IPS-20b (cell line): ENCODE measurements around the gene MYRF.

Experiments used
- H3K27ac ChIP-seq: one replicate; pipeline ENCODE4 v1.5.1; 2013; ENCODE audit warnings: low read length
- H3K27me3 ChIP-seq: 2 replicates; pipeline ENCODE4 v1.6.1; 2013; ENCODE audit warnings: mild to moderate bottlenecking, low read length, inconsistent platforms; ENCODE audit not compliant: insufficient read depth
- H3K36me3 ChIP-seq: 2 replicates; pipeline ENCODE4 v1.6.1; 2013; ENCODE audit warnings: low read depth, mild to moderate bottlenecking, inconsistent platforms, low read length, moderate library complexity; ENCODE audit not compliant: insufficient read depth
- H3K4me1 ChIP-seq: 2 replicates; pipeline ENCODE4 v1.6.1; 2013; ENCODE audit warnings: mild to moderate bottlenecking, control low read depth, inconsistent platforms, low read length, moderate library complexity; ENCODE audit not compliant: insufficient read depth
- H3K4me3 ChIP-seq: 2 replicates; pipeline ENCODE4 v1.5.1; 2013; ENCODE audit warnings: mild to moderate bottlenecking, low read length, inconsistent platforms
- H3K9ac ChIP-seq: 2 replicates; pipeline ENCODE4 v1.6.1; 2013; ENCODE audit warnings: low read depth, mild to moderate bottlenecking, inconsistent platforms, low read length, moderate library complexity
- H3K9me3 ChIP-seq: 2 replicates; pipeline ENCODE4 v1.6.1; 2013; ENCODE audit warnings: mild to moderate bottlenecking, low read depth, low read length, inconsistent platforms; ENCODE audit not compliant: insufficient read depth

Gene MYRF

DNA sequence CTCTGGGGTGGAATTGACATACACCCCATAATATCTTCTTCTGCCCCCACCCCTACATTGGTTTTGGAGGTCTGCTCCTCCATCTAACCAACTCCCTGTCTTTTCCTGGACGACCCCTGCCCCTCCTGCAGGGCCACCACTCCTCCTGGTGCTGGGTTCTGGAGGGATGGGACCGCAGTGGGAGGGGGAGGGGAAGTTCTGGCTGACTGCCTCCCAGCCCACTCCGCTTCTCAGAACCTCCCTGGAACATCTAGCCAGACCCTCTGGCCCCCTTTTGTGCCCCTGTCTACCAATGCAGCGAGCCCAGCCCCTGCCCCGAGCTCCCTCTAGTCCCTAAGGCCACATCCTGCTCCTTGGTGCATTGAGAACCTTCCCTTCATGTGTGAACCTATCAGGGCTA lies 1.2 kb downstream of the MYRF start:
- Histone ChIP-seq H3K27me3 (peaks cover 43% of the 10 kb centered on the region), H3K36me3 (no peaks in the 10 kb centered on the region), H3K9me3 (no peaks in the 10 kb centered on the region), H3K4me1 (peaks cover 16% of the 10 kb centered on the region), H3K4me3 (no peak overlapping the region), H3K27ac (no peak overlapping the region), H3K9ac (no peak overlapping the region)

DNA sequence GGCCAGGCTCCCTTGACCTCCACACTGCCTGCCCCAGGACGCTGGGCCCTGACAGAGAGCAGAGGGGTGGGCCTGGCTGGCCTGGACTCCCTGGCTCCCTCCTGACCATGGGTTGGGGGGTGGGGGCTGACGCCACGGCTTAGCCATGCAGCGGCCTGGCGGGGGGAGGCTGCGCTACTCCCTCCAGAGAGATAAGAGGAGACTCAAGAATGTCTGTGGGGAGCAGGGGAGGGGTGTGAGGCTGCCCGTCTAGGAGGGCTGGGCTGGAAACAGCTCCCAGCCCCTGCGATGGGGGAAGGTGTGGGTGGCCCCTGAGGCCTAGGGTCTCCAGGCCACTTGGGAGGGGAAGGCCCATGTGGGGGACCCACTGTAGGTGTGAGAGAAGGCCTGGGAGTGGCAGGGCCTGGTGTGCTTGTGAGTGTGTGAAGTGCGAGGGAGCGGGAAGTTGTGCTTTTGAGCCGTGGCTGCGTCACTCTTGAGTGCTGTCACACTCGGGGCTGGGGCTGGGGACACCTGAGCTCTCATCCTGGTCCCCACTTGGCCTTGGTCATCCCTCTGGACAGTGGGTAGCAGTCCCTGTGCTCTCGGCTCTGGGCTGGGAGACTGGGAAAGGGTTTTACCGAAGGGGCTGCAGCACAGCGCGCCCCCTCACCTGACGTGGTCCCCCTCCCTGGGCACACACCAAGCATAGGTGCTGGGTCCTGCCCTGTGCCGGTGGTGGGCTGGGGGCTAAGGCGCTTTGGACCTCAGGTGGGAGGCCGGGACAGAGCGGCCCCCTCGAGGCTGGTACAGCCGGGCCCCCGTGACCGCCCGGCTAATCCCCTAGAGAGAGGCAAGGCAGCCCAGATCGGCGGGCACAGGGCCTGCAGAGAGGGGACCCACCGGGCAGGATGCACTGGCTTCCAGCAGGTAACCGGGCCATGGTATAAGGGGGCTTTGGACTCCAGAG lies 2.4 kb downstream of the MYRF start:
- H3K27ac ChIP-seq: no peak overlapping the region
- peaks cover 35% of the 10 kb centered on the region for H3K27me3 ChIP-seq
- no peak overlapping the region for H3K4me3 ChIP-seq

GRCh38 chr11:61756147-61756451 lies 3.7 kb downstream of the MYRF start:
- H3K9me3 ChIP-seq: no peaks in the 10 kb centered on the region
- H3K27me3 ChIP-seq: peaks cover 29% of the 10 kb centered on the region
- no peak overlapping the region for H3K9ac ChIP-seq
- H3K36me3 ChIP-seq: no peaks in the 10 kb centered on the region
- no peak overlapping the region for H3K27ac ChIP-seq
- H3K4me1 ChIP-seq: peaks cover 8% of the 10 kb centered on the region
- H3K4me3 ChIP-seq: no peak overlapping the region

More for the DNA sequence above, 2.4 kb downstream of the MYRF start:
- Histone ChIP-seq H3K9ac (no peak overlapping the region), H3K9me3 (no peaks in the 10 kb centered on the region), H3K4me1 (peaks cover 8% of the 10 kb centered on the region), H3K36me3 (no peaks in the 10 kb centered on the region)

- Histone ChIP-seq H3K9ac (no peak overlapping the region), H3K4me3 (no peak overlapping the region), H3K27me3 (peaks cover 24% of the 10 kb centered on the region), H3K4me1 (peaks cover 8% of the 10 kb centered on the region), H3K27ac (no peak overlapping the region), H3K9me3 (no peaks in the 10 kb centered on the region), H3K36me3 (no peaks in the 10 kb centered on the region)
Observed at GRCh38 chr11:61756452-61757212, 4.2 kb downstream of the MYRF start.

GRCh38 chr11:61757213-61757862 lies 4.9 kb downstream of the MYRF start:
- H3K4me3 ChIP-seq: no peak overlapping the region
- H3K4me1 ChIP-seq: peaks cover 8% of the 10 kb centered on the region
- peaks cover 19% of the 10 kb centered on the region for H3K27me3 ChIP-seq
- no peaks in the 10 kb centered on the region for H3K36me3 ChIP-seq
- no peak overlapping the region for H3K9ac ChIP-seq
- H3K27ac ChIP-seq: no peak overlapping the region
- no peaks in the 10 kb centered on the region for H3K9me3 ChIP-seq

DNA sequence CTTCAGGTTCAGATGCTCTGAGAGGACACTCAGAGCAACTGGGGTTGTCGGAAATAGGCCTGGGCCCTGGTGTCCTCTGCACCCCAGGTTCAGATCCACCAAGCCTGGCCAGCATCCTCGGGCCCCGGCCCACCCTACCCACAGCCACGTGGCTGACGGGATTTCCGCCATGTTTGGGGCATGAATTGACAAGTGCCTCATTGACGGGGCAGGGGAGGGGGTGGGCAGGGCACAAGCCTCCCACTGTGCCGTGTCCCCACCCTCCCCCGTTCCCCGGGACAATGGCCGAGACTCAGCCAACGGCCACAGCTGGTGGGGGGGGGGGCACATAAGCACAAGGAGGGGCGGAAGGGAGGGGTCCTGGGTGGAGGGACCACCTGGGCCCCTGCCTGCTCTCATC lies 8.5 kb downstream of the MYRF start:
- Histone ChIP-seq H3K4me1 (peaks cover 8% of the 10 kb centered on the region; the same call in 1 of the 2 replicates), H3K27me3 (no peaks in the 10 kb centered on the region), H3K9ac (no peak overlapping the region), H3K36me3 (no peaks in the 10 kb centered on the region), H3K9me3 (no peaks in the 10 kb centered on the region), H3K27ac (no peak overlapping the region), H3K4me3 (no peak overlapping the region)

- no peak overlapping the region for H3K9ac ChIP-seq
- no peaks in the 10 kb centered on the region for H3K9me3 ChIP-seq
- H3K4me3 ChIP-seq: no peak overlapping the region
- no peaks in the 10 kb centered on the region for H3K36me3 ChIP-seq
- no peak overlapping the region for H3K27ac ChIP-seq
- H3K27me3 ChIP-seq: no peaks in the 10 kb centered on the region
- H3K4me1 ChIP-seq: peaks cover 2% of the 10 kb centered on the region; the same call in 1 of the 2 replicates
Observed at GRCh38 chr11:61761440-61762222, 9.2 kb downstream of the MYRF start.

GRCh38 chr11:61762223-61762615 lies 9.8 kb downstream of the MYRF start:
- H3K4me3 ChIP-seq: no peak overlapping the region
- H3K9ac ChIP-seq: no peak overlapping the region
- H3K27ac ChIP-seq: no peak overlapping the region
- H3K4me1 ChIP-seq: no peaks in the 10 kb centered on the region; the same call in 1 of the 2 replicates
- no peaks in the 10 kb centered on the region for H3K27me3 ChIP-seq
- H3K36me3 ChIP-seq: no peaks in the 10 kb centered on the region
- no peaks in the 10 kb centered on the region for H3K9me3 ChIP-seq

DNA sequence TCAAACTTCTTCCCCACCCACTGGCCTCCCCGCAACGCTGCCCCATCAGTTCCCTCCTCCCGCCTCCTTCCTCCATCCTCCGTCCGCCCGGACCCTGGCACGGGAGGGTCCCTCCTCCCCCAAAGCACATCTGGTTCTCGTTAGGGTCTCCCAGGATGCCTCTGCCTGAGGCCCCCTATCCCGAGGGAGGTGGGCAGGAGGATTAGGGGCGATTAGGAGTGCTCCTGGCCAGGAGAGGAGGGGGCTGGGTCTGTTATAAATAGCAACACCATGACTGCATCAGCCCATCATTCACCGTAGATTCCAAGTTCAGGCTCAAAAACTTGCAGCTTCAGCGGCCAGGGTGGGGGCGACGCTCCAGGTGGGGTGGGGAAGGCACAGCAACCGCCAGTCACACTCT lies 10.4 kb downstream of the MYRF start:
- no peaks in the 10 kb centered on the region; the same call in 1 of the 2 replicates for H3K4me1 ChIP-seq
- no peak overlapping the region for H3K27ac ChIP-seq
- H3K36me3 ChIP-seq: no peaks in the 10 kb centered on the region

DNA sequence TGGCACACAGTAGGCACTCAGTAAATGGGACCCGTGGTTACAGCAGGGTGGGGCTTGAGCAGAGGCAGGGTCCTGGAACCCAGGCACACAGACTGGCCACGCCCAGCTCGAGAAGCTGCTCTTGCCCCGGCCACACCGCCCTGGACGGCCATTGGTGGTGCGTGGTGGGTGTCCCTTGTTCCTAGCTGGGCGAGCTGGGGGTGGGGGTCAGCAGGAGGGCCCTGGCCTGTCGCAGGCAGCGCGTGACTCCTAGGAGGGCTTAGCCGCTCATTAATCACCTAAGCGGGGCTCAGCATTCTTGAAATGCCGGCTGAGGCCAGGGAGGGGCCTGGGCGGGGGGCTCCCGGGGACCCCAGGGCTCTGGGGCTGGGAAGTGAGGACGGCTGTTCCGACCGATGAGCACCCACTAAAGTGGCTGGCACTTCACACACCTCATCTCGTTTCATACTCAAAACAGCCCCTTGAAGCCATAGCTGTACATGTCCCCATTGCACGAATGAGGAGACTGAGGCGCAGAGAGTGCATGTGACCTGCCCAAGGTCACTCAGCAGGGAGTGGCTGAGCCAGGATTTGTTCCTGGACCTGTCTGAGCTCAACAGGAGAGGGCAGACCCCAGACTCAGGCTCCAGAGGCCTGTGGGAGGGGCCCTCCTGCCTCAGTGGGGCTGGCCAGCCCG lies 11.6 kb downstream of the MYRF start:
- Histone ChIP-seq H3K9me3 (no peaks in the 10 kb centered on the region), H3K36me3 (no peaks in the 10 kb centered on the region), H3K4me3 (no peak overlapping the region), H3K4me1 (no peaks in the 10 kb centered on the region; the same call in 1 of the 2 replicates), H3K27ac (no peak overlapping the region), H3K9ac (no peak overlapping the region), H3K27me3 (no peaks in the 10 kb centered on the region)

More for the DNA sequence above, 10.4 kb downstream of the MYRF start:
- no peak overlapping the region for H3K9ac ChIP-seq
- no peaks in the 10 kb centered on the region for H3K27me3 ChIP-seq
- H3K9me3 ChIP-seq: no peaks in the 10 kb centered on the region
- no peak overlapping the region for H3K4me3 ChIP-seq
